K562 (cell line): ENCODE results near the gene CHD3. TPM values are rescaled to one million over a fixed set of nuclear protein-coding genes. Genes with fewer than 3 reads are reported as not detected.
A peak's percentile ranks its signal among the peaks of the same experiment; 100 is the strongest.

Experiments
- ARID2 ChIP-seq: fragments of 450-650 bp; IDR thresholded peaks from 2 replicates; pipeline ENCODE4 v1.6.1; 2017; ENCODE audit warnings: antibody characterized with exemption, mild to moderate bottlenecking
- CTCF ChIP-seq, 3 experiments: IDR thresholded peaks in 2 of 3; conservative IDR thresholded peaks in 1 of 3; 2 replicates each; pipeline ENCODE4 v1.5.1; 2011 to 2012; ENCODE audit warnings: low read length in 3 of 3, mild to moderate bottlenecking in 3 of 3, control low read depth in 2 of 3, improper control_type of control experiment in 1 of 3, inconsistent platforms in 1 of 3, low read depth in 1 of 3, mixed read lengths in 1 of 3, moderate library complexity in 1 of 3; ENCODE audit not compliant: insufficient read depth in 2 of 3
- L3MBTL2 ChIP-seq: fragments of 450-650 bp; IDR thresholded peaks from 2 replicates; pipeline ENCODE4 v1.6.1; 2016; ENCODE audit warnings: mild to moderate bottlenecking, moderate library complexity
- LARP7 ChIP-seq: fragments of 450-650 bp; IDR thresholded peaks from 2 replicates; pipeline ENCODE4 v1.6.1; 2016
- MLLT1 ChIP-seq, 2 experiments: fragments of 450-650 bp; IDR thresholded peaks; 2 replicates each; pipeline ENCODE4 v1.6.1; 2016
- REST ChIP-seq, 2 experiments: fragments of 450-650 bp; formaldehyde crosslinking in 1 of 2; IDR thresholded peaks; 2 replicates each; pipeline versions ENCODE4 v1.4.0 to v1.6.1; 2014 to 2020; ENCODE audit warnings: mild to moderate bottlenecking in 2 of 2, borderline replicate concordance in 1 of 2, low read depth in 1 of 2
- USF1 ChIP-seq: sonication (generic); formaldehyde crosslinking; IDR thresholded peaks from 2 replicates; pipeline ENCODE4 v1.9.0; 2022; ENCODE audit warnings: mild to moderate bottlenecking, missing genetic modification reagents
- WHSC1 ChIP-seq: IDR thresholded peaks from one replicate; pipeline ENCODE4 v1.6.1; 2012; ENCODE audit warnings: low read length, control low read depth, inconsistent platforms
- ZBTB49 ChIP-seq: sonication (generic); formaldehyde crosslinking; IDR thresholded peaks from 2 replicates; pipeline ENCODE4 v1.8.0; 2022; ENCODE audit warnings: missing genetic modification reagents, mild to moderate bottlenecking, borderline replicate concordance
- polyA plus RNA-seq, 8 experiments: library from polyadenylated mRNA; depleted of rRNA in 4 of 8; stranded (reverse) in 5 of 8; unstranded in 3 of 8; fragments of >200 nt; fragmentation: Nextera tagmentation in 2 of 8; fragmentation: Illumina TruSeq in 1 of 8; extraction: Ambion mirVana in 2 of 8; extraction: Trizol in 1 of 8; gene quantifications; 2 replicates each; pipeline versions ENCODE4 v1.2.1 to v1.2.3, GENCODE V29; 2011 to 2014; ENCODE audit warnings: inconsistent platforms in 1 of 8, missing spikeins in 1 of 8
- total RNA-seq, 7 experiments: library from RNA; depleted of rRNA in 6 of 7; stranded (reverse); fragments of >200 nt in 6 of 7; fragmentation: Illumina TruSeq in 2 of 7; extraction: Trizol in 2 of 7; gene quantifications; 2 replicates each; pipeline versions ENCODE4 v1.2.1 to v1.2.3, GENCODE V29; 2011 to 2021; ENCODE audit warnings: low replicate concordance in 1 of 7

Gene CHD3
- total and polyA plus RNA-seq, 9 of the 15 experiments (the other 6 are each of a cell fraction or from before 2014, with no cell fraction given): 0.39 to 38.2 (median 21.2) TPM

GRCh38 chr17:7897773-7898172 lies 9.2 kb downstream of the CHD3 start (continued):
- TF ChIP-seq MLLT1 (IDR thresholded peaks at IDR 0.05): no peak
- TF ChIP-seq LARP7: no peak
- no peak for TF ChIP-seq WHSC1
- TF ChIP-seq L3MBTL2: peak; percentile 48; the same call in 1 of the 2 replicates
- peak; percentile 87 for TF ChIP-seq REST (IDR thresholded peaks at IDR 0.05; ENCODE audit: borderline replicate concordance)
- no peak for TF ChIP-seq REST (CRISPR knock-in tag; IDR thresholded peaks at IDR 0.05; ENCODE audit: low read depth)
- peak; percentile 53 to 73 (median 54); a peak in 5 of 6 replicates for TF ChIP-seq CTCF (IDR thresholded peaks at IDR 0.05 in 2 of 3, conservative IDR thresholded peaks at IDR 0.05 in 1 of 3; ENCODE audit: insufficient read depth in 2 of 3, low read depth in 1 of 3, low read length in 3 of 3)
- peak; percentile 48 for TF ChIP-seq USF1 (CRISPR knock-in tag)
- no peak for TF ChIP-seq ZBTB49 (CRISPR knock-in tag)
- 0 out of 2 replicates have a peak, but pooled peaks have one; percentile 35 for TF ChIP-seq ARID2
